NB4 (cell line): ENCODE results near the gene CCND1.

Experiments
- DNase-seq: peaks from one replicate; pipeline ENCODE4 v3.0.0; 2010; ENCODE audit warnings: low read depth
- H3K4me3 ChIP-seq: one replicate; pipeline ENCODE4 v1.5.1; 2011; ENCODE audit warnings: mild to moderate bottlenecking, low read depth, low read length, moderate library complexity
- CTCF ChIP-seq: IDR thresholded peaks from one replicate; pipeline ENCODE4 v1.5.1; 2012; ENCODE audit warnings: low read depth, low read length
- MAX ChIP-seq: IDR thresholded peaks from 2 replicates; pipeline ENCODE4 v1.6.1; 2011; ENCODE audit warnings: low read depth, low read length
- MYC ChIP-seq: IDR thresholded peaks from 2 replicates; pipeline ENCODE4 v1.6.1; 2011; ENCODE audit warnings: low read depth, low read length
- POLR2A ChIP-seq: IDR thresholded peaks from 2 replicates; pipeline ENCODE4 v1.6.1; 2011; ENCODE audit warnings: mild to moderate bottlenecking; ENCODE audit not compliant: insufficient read length; ENCODE audit errors: extremely low read depth

Gene CCND1

DNA sequence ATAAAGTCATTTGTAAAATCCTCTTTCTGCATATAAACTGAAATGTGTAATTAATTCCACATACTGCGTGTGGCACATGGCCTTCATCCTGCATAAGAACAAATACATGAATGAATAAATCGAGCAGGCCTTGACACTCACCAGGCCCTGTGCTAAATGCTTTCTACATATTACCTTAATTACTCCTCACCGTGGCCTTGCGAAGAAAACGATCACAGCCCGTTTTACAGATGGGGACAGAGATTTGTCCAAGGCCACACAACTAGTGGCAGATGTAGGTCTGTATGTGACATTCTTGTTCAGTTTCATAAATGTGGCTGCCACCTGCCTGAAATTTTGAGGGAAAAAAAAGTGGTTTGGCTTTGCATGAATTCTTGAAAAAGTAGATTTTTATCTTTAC lies 5.8 kb upstream of the CCND1 start:
- no peak for TF ChIP-seq MYC
- no peak for TF ChIP-seq MAX
- no peak for TF ChIP-seq CTCF
- TF ChIP-seq POLR2A, result no peak
- no peak overlapping the region for H3K4me3 ChIP-seq
- DNase-seq, result no peak

DNA sequence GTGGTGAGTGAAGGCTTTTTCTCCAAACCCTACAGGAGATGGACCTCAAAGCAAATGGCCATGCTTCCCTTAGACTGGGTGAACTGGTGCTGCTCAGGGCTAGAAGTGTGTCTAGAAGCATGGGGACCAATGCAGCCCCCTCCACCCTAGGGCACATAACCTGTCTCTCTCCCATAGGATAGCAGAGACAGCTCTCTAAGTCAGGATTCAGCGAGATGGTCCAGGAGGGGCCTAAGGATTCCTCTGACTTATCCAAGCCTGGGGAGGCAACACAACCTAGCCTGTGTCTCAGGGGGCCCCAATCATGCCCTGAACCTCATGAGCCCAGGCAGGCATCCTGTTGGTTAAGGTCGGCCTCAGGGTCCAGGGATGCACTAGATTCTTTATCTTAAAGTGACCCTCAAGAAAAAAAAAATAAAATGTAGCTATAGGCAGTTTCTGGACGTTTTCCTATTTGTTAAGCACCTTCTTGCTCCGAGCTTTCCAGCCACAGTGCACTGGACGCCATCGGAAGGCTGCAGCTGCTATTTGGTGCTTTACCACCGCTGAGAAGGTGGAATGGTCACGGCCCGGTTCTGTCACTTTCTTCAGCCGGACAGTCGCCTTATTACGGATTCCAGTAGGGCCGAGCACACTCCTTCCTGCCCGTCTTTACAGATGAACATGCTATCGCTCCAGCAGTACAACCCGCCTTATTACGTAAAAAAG lies 5.0 kb upstream of the CCND1 start:
- H3K4me3 ChIP-seq, result no peak overlapping the region
- TF ChIP-seq MYC (no peak), CTCF (no peak), MAX (no peak), POLR2A (no peak)
- no peak for DNase-seq

DNA sequence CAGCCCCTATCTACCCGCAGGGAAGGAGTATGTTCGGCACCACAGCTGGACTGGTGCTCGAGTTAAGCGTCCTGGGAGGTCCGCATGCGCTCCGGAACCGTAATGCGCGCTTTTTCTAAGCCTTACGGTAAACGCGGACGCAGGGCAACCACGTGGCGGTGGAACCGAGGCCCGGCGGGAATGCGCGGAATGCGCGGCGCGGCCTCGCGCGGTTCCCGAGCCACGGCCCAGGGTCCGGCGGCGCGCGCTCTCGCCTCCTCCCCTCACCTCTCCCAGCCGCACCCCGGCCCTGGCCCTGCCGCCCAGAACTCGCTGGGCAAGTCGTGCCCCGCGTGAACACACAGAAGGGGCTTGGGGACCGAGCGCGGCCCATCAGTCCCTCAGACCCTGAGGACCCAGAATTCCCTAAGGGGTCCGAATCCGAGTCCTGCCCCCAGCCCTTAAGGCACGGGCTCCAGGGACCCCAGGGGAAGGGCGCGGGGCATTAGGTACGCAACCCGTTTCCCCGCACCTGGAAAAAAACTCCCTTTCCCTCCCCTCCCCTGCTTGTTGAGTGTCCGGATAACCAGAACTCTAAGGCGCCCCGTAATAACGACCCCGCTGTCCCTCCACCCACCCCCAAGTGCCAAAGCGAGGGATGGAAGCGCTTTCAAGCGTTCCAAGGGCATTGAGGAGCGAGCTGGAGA lies 4.3 kb upstream of the CCND1 start:
- DNase-seq, result no peak
- TF ChIP-seq MAX, result no peak
- TF ChIP-seq CTCF, result no peak
- no peak for TF ChIP-seq MYC
- no peak for TF ChIP-seq POLR2A
- no peak overlapping the region for H3K4me3 ChIP-seq

DNA sequence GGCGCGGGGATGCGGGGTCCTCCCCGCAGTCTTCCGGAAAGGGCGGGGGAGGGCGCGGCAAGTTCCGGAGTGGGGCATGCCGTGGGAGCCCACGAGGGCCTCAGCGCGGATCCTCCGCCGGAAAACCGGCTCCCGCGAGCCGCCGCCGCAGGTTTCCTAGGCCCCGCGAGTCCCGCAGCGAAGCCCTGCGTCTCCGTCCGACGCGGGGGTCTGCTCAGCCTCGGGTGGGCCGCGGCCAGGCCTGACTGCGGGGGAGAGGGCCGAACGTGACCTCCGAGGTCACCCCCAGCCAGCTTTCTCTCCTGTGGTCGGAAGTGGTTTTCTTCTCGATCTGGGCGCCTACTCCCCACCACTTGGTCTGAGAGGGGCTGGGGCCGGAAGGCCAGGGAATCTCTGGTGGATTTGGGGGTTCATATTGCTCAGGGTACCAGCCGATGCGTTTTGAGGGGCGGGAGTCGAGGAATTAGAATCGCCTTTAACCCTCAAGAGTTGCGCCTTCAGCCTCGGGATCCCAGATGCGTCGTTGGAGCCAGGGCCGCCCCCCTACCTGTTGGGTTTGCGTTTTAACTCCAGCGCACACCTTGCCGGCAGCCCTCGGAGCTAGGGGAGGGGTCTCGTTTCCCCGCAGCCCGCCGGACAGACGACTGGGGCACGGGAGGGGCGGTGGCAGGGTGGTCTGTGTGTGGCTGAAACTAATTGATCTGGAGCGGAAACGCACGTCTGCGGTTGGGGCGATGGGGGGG lies 3.6 kb upstream of the CCND1 start:
- no peak for DNase-seq
- H3K4me3 ChIP-seq, result no peak overlapping the region
- no peak for TF ChIP-seq MYC
- no peak for TF ChIP-seq POLR2A
- TF ChIP-seq MAX, result no peak
- TF ChIP-seq CTCF, result no peak

DNA sequence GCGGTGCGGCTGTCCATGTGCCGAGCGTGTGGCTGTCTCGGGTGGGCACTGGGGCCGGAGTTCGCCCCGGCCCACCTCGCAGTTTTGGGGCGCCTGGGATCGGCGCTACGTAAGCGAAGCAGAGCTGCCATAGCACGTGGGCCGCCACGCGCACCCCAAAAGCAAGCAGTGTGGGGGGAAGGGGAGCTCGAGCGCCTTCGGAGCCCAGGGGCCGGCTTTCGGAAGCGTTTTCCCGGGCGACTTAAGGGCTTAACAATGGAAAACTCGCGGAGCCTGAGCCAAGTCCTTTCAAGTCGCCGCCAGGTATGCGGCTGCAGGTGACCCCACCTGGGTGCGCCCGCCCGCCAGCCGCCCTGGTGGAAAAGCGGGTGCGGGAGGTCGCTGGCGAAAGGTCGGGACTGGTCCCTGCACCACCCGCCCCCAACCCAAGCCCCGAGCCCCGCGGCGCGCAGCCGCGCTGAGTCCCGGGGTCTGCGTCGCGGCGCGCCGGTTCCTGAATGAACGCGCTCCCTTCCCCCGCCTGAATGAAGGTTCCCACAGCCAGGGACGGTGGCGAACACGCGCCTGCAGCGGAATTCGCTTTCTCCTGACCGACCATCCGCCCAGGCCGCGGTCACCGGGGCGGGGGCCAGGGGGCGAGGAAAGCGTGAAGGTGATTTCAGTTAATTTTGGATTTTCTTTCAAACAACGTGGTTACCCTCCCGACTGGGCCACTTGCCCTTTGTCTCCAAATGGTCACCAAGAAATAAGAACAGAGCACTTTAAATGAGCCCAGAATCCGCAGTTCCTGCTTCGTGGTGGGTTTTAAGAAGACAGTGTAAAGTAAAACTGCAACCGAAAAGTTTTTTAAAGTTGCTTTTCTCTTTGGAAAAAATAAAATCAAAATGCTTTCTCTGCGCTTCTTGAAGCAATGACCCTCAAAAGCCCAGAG lies 2.8 kb upstream of the CCND1 start:
- peak; percentile 65 for DNase-seq
- TF ChIP-seq MYC, result no peak; the same call in 1 of the 2 replicates
- TF ChIP-seq CTCF, result no peak
- TF ChIP-seq MAX, result no peak
- no peak for TF ChIP-seq POLR2A
- peak overlapping the region; percentile 23 for H3K4me3 ChIP-seq
